CD4-positive, alpha-beta T cell treated with Interleukin-6 at 100 ng/mL for 8 hours (primary cell): ENCODE results near the gene ZFYVE27.

Experiments
- DNase-seq: peaks from one replicate; pipeline ENCODE4 v3.0.0-alpha.2; 2020; ENCODE audit warnings: mixed read lengths, low spot score

The ZFYVE27 gene

DNA sequence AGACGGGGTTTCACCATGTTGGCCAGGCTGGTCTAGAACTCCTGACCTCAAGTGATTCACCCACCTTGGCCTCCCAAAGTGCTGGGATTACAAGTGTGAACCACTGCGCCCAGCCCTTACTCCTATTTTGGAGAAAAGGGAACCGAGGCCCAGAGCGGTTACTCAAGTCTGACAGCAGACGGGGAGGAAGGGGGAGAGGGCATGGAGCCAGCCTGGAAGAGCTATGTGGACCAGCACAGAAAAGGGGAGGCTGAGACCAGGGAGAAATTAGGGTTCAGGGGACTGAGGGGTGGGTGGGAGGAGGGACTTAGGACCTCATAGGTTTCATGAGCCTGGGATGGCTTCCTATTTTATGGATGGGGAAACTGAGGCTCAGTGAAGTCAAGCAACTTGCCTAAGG is 33.3 kb downstream of the ZFYVE27 start:
- no peak for DNase-seq

DNA sequence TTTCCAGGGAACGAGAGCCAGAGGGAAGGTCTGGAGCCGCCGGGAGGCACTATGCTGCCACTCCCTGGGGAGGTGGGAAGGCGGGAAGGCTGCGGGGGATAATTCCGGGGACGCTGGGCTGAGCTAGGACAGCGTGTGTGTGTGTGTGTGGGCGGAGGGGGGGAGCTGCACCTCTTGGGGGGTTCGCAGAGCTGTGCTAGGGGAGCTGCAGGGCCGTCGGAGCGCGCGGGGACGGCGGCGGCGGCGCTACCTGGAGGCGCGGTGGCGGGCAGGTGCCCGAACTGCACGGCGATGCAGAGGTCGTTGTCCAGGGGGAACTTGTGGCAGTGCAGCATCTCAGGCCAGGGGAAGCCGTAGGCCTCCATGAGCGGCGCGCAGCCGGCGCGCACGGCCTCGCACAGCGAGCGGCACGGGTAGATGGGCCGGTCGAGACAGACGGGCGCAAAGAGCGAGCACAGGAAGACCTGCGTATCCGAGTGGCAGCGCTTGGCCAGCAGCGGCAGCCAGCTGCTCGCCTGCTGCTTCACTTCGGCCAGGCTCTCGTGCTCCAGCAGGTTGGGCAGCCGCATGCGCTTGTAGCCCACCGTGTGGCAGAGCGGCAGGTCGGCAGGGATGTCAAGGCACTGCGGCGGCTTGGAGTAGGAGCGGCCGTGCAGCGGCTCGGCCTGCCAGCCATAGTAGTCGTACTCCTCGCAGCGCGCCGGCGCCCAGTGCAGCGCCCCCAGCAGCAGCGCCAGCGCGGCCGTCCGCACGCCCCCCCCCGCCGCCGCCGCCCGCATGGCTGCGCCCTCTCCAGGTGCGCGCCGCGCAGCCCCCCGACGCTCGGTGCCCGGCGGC is 34.3 kb downstream of the ZFYVE27 start:
- no peak for DNase-seq

DNA sequence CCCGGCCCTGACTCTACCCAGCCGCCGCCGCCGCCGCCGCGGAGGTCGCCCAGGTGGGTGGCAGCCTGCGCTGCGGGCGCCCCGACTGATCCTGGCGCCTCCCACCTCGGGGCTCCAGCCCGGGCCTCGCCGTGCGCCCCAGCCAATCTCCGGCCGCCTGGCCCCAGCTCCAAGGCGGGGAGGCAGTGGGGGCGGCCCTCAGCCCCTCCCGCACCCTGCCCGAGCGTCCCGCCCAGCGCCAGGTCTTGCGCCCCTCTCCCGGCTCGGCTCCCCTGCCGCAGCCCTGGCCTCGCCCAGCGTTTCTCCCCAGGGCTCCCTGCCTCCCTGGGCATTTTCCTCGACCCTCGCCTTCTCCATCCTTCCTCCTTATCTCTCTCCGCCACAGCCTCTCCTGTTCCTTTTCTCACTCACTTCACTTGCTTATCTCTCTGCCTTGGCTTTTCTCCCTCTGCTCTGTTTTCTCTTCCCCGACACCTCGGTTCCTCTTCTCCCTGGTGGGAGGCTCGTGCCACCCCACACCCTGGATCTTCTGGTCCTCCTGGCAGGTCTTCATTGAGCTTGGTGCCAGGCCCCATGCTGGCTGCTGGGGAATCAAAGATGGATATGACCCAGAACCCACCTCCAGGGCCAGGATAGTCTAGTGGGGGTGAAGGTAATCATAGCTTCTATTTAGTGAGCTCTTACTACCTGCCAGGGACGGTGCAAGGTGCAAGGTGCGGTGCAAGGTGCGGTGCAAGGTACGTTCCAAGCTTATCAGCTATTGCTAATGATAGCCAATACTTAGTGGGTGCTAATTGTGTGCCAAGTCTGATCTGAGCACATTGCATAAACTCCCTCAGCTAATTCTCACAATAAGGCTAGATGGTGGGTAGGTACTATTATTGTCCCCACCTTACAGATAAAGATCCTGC is 35.2 kb downstream of the ZFYVE27 start, which contains the start of gene SFRP5:
Gene SFRP5, minus strand, starts transcription at position 87 of the 911 bp plus-strand sequence. CDS start 166 bp downstream, outside the sequence.
- no peak for DNase-seq

DNA sequence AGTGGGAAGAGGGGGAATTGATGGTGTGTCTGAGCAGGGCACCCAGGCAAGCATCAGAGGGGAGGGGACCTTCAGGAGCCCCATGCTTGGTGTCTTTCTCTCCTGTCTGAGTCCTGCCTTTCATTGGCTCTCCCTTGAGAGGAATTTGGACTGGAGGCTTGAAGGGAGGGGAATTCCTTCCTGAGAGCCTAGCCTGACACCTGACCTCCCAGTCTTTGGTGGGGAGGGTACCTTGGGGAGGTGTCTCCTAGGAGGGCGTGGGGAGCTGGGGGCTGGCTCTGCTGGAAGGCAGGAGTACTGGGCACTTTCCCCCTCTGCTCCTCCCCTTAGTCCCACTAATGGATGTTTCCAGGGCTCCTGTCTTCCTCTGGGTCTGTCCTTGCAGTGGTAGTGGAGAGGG is 36.2 kb downstream of the ZFYVE27 start:
- DNase-seq: no peak

DNA sequence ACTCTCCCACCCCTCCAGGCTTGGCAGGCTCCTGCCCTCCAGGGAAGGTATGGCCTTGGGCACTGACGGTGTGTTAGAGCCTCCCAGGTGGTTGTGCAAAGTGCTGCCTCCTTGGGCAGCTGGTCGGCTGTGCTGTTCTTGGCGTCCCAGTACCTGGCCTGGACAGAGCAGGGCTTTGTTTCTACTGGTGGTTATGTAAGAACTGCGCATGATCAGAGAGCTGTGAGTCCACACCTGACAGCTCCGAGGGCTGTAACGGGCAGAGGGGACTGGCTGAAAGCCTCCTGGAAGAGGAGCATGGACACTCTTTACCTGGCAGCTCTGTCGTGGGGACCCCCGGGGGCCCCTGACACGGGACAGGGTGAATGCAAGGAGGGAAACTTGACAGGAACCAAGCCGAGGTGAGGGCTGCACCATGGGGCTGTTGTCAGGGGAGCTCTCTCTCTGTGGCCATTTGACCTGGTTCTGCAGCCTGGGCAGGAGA is 37.9 kb downstream of the ZFYVE27 start:
- DNase-seq: no peak

DNA sequence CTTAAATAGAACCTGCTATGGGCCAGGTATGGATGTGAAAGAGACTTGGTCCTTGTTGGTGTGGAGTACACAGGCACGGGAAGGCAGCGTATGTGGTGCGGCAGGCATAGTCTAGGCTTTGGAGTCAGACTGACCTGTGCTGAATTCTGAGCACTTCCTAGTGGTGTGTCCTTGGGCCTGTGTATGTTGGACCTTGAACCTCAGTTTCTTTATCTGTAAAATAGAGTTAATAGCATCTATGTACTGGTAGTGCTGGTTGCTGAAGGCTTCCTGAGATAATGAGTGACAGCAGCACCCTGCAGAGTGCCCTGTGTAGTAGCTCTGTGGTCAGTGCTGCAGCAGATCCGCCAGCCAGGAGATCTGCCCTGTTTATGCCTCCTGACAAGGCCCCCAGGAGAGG is 40.2 kb downstream of the ZFYVE27 start:
- no peak for DNase-seq

DNA sequence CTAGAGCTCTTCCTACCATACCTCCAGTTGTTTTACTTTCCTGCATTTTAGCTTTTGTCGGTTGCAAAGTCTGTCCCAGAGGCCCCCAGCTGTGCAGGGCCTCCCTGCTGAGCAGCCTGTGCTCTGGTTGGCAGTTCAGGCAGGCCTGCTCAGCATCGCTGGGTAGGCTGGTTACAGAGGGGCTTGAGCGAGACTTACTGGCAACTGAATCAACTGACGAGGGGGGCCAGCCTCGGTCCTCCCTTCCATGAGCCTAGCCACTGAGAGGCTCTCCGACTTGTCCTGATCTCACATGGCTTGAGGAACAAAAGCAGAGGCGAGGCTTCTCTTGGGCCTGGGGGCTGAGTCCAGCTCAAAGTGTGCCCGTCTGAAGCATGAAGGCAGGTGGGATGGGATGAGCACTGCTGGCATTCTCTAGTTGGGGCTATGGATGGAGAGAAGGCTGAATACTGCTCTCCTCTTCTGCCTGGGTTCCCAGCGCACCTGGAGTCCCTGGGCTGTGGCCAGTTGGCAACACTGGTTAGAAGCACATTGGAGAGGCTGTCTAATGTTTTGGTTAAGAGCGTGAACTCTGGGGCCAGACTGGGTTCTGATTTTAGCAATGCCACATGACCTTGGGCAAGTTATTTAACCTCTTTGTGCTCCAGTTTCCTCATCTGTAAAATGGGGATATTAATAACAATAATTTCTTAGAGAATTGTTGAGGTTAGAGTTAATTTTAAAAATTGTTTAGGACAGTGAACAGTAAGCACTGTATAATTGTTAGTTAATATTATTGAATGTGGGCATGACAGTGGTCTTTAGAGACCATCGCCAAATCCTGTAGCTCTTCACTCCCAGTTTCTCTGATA is 41.7 kb downstream of the ZFYVE27 start:
- DNase-seq: no peak

DNA sequence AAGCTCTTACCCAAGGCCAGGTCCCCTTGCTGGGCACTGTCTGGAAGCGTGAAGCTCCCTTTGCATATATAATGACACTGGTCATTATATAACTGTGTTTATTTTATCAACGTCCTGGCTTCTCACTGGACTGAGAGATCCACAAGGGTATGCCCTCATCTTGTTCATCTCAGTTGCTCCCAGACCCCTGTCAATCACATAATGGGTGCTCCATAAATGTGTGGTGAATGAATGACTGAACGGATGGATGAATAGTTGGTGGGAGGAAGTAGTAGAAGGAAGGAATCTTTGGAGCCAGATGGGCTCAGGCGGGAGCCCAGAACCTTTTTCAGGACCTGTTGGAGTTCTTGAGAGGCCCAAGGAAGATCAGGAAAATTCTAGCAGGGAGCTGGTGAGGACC is 42.6 kb downstream of the ZFYVE27 start:
- DNase-seq: no peak

DNA sequence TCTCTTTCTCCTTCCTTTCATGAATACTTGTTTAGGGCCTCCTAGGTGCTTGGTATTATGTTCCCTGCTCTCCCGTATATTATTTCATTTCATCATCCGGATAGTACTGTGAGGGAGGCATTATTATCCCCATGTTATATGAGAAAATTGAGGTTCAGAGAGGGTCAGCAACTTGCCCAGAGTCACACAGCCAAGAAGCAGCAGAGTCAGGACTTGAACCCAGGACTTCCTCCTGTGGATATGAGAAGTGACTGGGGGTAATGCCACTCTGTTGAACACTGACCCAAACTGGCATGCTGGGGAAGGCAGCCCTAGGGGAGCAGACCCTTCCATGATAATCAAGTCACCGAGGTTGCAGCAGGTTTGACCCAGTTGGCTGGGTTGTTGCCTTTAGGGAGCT is 43.0 kb downstream of the ZFYVE27 start:
- DNase-seq: no peak

DNA sequence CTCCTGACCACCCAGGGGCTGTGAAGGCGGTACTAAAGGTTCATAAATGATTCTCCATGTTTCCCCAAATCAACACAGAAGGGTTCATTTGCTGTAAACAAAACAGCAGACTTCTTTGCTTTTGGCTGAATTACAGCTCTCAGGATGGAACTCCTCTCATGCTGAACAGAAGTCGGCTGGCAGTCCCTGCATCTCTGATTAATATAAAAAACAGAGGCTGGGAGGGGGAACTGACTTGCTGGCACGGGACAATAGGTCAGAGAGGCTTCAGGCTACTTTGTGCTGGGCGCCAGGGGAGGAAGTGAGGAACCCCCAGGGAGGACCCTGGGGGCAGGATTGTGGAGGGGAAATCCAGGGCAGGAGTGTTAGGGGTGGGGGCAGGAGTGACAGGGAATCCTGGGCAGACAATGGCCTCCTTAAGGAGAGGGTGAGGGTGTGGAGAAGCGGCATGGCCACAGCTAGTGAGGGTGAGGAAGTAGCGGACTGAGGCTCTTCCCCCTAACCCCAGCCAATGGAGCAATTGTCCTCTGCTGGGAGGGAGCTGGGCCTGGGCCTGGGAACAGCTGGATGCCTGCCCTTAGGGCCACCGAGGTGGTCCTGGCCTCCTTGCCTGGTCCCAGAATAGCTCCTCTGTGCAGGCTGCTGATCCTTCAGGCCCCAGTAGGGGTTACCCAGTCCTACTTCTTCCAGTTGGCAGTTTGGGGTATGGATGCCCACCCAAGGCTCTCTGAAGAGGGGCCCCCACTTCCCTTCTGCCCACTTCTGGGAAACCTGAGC is 44.1 kb downstream of the ZFYVE27 start:
- no peak for DNase-seq

DNA sequence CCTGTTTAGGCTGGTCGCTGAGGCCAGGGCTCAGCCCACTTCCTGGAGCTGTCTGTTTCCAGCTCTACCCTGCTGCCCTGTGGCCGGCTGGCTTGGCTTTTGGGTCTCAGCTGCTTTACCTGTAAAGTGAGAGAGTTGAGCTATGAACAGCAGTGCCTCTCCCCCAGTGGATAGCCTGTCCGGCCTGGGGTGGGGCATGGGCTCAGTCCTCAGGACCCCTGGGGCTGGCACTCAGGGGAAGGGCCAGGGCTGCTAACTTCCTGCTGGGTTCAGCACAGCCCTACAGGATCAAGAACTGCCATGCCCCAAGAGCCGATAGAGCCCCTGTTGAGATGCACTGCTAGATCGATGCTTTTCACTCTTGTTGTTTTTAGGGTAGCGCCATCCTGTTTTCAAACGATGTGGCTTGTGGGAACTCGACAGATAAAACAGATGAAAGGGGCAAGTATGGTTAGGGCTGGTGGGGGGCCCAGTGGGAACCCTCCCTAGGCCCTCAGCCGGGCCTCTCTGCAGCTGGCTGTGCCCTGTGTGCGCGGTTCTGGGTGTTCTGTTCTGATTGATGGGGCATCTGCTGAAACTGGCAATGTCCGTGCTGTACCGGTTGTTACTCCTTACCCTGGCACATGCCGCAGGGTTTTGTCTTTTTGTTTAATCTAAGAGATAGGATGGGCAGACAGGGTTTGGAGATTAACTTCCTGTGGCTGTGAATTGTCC is 44.8 kb downstream of the ZFYVE27 start:
- peak; percentile 30 for DNase-seq

DNA sequence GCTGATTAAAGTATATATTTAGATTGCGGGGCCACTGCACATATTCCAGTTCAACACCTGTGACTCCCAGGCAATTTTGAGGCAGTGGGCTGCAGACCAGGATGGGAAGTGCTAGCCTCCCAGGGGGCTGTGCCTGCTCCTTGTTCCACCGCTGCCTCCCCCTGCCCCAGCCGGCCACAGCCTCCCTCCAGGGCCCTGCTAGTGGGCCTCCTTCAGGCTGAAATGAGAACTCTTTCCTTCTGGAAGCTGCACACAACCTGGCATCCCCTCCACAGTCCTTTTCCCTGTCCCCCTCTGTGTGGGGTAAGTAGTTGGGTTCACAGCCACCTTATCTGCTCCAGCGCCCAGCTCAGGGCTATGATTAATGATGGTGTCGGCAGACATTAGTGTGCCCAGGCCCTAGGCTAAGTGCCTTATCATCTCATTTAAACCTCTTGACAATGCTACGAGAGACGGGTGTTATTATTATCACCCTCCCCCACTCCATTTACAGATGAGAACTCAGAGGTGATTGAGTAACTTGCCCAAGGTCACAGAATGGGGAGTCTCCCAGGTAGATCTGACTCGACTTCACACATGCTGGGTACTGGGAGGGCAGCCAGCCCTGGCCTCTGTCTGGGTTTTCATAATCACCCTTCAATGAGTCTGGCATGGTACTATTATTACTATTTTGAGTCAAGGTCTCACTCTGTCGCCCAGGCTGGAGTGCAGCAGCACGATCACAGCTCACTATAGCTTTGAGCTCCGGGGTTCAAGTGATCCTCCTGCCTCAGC is 45.7 kb downstream of the ZFYVE27 start:
- DNase-seq: no peak

DNA sequence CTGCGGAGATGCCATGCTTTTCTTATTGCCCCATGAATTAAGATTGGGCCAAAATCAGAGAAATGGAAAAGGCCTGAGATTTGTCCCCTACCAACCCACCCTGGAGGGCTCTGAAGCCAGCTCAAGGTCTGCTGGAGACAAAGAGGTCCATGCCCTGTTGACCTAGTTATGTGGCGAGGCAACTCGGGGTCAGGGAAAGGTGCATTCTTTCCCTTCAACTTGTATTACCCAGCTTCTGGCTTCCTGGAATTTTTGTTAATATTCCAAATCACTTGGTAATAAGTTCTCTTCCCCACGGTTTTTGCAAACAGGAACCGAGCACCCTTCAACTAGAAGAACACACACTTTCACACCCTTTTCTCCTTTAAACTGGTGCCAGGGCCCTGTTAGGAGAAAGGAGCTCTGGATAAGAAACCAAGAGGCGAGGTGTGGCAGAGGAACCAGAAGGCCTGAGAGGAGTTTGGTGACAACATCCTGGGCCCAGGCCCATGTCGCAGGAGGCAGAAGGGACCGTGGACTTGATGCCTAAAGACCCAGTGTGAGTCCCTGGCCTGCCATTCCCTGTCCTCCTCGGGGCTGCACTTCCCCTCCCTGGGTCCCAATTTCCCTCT is 47.4 kb downstream of the ZFYVE27 start:
- no peak for DNase-seq

DNA sequence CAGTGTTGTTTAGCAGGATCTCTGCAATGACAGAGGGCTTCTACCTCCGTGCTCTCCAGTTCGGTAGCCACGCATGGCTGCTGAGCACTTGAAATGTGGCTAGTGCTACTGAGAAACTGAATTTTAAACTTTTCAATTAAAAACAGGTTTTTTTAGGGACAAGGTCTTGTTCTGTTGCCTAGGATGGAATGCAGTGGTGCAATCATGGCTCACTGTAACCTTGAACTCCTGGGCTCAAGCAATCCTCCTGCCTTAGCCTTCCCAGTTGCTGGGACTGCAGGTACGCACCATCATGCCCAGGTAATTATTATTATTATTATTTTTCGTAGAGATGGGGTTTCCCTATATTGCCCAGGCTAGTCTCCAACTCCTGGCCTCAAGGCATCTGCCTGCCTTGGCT is 48.3 kb downstream of the ZFYVE27 start:
- no peak for DNase-seq

DNA sequence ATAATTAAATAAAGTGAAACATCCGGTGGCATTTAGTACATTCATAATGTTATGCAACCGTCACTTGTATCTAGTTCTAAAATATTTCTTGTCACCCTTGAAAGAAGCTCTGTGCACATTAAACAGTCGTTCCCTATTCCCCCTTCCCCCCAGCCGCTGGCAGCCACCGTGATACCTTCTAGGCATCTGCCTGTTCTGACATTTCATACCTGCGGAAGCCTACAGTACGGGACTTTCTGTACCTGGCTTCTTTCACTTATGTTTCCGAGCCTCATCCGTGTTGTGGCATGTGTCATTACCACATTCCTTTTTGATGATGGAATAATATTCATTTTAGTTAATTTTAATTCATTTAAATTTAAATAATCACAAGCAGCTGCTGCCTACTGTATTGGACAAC is 48.8 kb downstream of the ZFYVE27 start:
- no peak for DNase-seq

DNA sequence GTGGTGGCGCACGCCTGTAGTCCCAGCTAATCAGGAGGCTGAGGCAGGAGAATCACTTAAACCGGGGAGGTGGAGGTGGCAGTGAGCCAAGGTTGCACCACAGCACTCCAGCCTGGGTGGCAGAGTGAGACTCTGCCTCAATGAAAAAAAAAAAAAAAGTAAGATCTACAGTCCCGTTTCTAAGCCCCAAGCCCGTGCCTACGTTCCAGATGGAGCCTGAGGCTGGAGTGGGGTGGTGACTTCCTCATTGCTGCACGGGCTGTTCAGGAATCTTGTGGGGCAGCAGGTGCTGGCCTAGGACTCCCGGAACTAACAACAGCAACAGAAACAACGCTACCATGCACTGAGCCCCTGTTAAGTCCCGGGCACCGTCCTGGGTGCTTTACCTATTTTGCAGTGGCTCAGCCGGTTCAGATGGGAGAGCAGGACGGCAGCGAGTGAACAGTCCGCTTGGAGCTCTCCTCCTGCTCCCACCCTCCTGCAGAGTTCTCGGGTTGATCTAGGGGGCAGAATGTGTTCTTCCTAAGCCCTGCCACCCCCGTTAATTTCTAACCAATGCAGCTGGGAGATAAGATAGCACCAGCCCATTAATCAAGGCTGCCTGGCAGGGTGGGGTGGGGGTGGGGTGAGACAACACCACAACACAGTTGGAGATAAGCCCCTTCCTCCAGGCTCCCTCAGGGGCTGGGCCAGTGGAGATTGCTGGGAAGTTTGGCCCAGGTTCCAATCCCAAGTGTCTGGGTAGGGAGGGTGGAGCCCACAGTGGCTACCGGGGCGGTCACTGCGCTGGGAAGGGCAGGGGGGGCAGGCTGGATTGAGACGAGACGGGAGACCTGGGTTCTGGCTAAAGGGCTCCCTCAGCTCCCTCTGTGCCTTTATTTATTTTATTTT is 51.9 kb downstream of the ZFYVE27 start:
- DNase-seq: no peak

DNA sequence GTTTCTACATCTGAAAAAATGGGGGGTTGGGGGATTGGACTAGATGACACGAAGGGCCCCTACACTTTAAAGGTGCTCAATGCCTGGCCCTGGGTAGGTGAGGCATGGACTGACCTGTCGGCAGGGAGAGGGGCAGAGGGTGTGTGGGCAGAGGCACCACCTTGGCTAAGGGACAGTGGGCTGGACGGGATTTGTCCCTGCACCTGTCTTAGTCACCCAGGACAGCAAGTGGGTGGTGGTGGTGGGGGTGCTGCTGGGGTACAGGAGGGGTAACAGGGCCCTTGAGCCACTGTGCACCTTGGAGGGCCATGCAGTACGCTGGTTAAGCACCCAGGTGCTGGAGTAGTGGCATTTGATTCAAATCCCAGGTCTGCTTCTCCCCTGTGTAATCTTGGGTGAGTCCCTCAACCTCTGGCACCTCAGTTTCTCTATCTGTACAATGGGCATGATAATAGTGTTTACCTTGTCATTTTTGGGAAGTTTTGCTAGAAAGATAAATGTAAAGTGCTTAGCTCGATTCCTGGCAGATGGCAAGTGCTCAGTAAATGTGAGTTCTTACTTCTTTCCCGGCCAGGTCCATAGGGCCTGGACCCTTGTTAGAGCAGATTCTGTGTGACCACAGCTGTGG is 53.0 kb downstream of the ZFYVE27 start:
- DNase-seq: no peak
